MCF 10A (cell line): Measurements from ENCODE around the gene KCNQ5. TPM values are rescaled to one million over a fixed set of nuclear protein-coding genes. Genes with fewer than 3 reads are reported as not detected.
A peak's percentile ranks its signal among the peaks of the same experiment; 100 is the strongest.

Source experiments
- BruUV-seq: library from RNA; stranded (reverse); fragments of 400-500 nt; replicated peaks from 2 replicates; lab custom pipeline; 2021; lab: Mats Ljungman, UMichigan
- CTCF ChIA-PET: fragments of 300-600 bp; sonication (Branson Sonifier 250); formaldehyde crosslinking; extraction: SDS; loops from one replicate; lab custom pipeline; 2021; ENCODE audit warnings: antibody characterized with exemption, inconsistent platforms; lab: Yijun Ruan, JAX
- POLR2A ChIA-PET: fragments of 300-600, 350-650 bp; sonication (Branson Sonifier 250); formaldehyde crosslinking; extraction: SDS; loops from one replicate; lab custom pipeline; 2020; ENCODE audit warnings: antibody characterized with exemption, inconsistent platforms; lab: Yijun Ruan, JAX
- DNase-seq: peaks from one replicate; pipeline ENCODE4 v3.0.0-alpha.2; 2018; ENCODE audit not compliant: unreplicated experiment
- H3K27ac Mint-ChIP-seq: one replicate; pipeline ENCODE4 v1.8.0; 2022; ENCODE audit warnings: mild to moderate bottlenecking, low read depth, mixed read lengths; ENCODE audit not compliant: unreplicated experiment
- H3K27me3 Mint-ChIP-seq: one replicate; pipeline ENCODE4 v1.8.0; 2022; ENCODE audit warnings: mixed read lengths; ENCODE audit not compliant: insufficient read depth, unreplicated experiment
- H3K36me3 Mint-ChIP-seq: one replicate; pipeline ENCODE4 v1.8.0; 2022; ENCODE audit warnings: mild to moderate bottlenecking, moderate library complexity, mixed read lengths; ENCODE audit not compliant: insufficient read depth, unreplicated experiment
- H3K4me1 Mint-ChIP-seq: one replicate; pipeline ENCODE4 v1.8.0; 2022; ENCODE audit warnings: mixed read lengths; ENCODE audit not compliant: insufficient read depth, unreplicated experiment
- H3K4me3 Mint-ChIP-seq: one replicate; pipeline ENCODE4 v1.8.0; 2022; ENCODE audit warnings: mild to moderate bottlenecking, moderate library complexity, mixed read lengths; ENCODE audit not compliant: unreplicated experiment
- H3K9me3 Mint-ChIP-seq: one replicate; pipeline ENCODE4 v1.8.0; 2022; ENCODE audit warnings: mixed read lengths; ENCODE audit not compliant: unreplicated experiment
- intact Hi-C: fragments of 100-400 bp; cut with micrococcal nuclease; formaldehyde crosslinking; loops from 2 replicates; pipeline ENCODE4 v1.14.1; 2022
- total RNA-seq: library from RNA; stranded (reverse); gene quantifications from 2 replicates; pipeline ENCODE4 v1.2.3, GENCODE V29; 2022
- TF ChIP-seq, protein P1 (sequence below): fragments of 200-600 bp; IDR thresholded peaks from one replicate; pipeline ENCODE4 v1.8.0; 2022; ENCODE audit warnings: antibody characterized with exemption, mild to moderate bottlenecking; ENCODE audit not compliant: unreplicated experiment

Gene KCNQ5
- total RNA-seq, 1 experiment from 2014 or later = 10.3 TPM

DNA sequence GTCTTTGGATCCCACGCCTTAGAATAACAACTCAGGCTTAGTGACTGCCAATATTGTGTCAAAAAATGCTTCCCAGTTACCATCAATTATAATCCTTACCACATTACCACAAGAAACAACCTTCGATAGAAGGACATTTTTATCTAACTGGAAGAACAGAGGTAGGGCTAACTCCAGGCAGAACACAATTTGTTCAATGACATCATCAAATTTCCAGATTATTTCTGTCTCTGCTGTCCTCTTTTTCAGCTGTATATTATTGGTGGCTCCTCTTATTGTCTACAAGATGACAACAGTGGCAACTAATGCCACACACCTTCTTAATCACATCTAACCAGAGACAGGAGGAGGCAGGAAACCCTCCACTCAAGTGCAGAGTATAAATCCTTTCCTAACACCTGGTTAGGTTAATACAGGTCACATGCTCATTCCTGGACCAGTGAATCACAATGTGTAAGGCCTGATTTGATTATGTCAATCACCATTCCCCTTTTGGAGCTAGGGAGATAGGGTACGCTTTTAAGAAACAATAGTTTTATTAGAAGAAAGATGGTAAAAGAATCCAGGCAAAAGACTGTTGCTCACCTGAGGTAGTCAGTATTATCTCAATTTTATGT, 585.5 kb downstream of the KCNQ5 start:
- POLR2A ChIA-PET = no interaction called here
- H3K36me3 Mint-ChIP-seq = no peaks in the 10 kb centered on the region

DNA sequence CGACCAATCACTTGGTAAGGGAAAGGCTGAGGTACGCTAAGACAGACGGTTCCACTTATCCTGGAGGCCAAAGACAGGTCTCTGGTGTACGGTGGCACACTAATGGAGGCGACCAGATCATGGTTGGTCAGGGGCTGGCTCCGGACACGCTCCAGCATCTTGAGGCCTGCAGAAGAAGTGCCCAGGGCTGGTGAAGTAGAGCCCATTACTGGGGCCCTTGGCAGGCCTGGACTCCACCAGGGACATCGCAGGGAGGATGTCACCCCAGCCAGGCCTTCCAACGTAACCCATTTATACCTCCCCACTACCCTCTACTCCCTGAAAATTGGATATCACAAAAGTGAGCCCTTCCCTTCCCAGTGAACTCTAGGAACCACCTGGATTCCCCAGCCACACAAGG, 587.3 kb downstream of the KCNQ5 start:
- DNase-seq = no peak
- H3K27me3 Mint-ChIP-seq = no peaks in the 10 kb centered on the region
- no peak overlapping the region for H3K27ac Mint-ChIP-seq
- peaks cover 6% of the 10 kb centered on the region for H3K4me1 Mint-ChIP-seq
- TF ChIP-seq, protein P1, sequence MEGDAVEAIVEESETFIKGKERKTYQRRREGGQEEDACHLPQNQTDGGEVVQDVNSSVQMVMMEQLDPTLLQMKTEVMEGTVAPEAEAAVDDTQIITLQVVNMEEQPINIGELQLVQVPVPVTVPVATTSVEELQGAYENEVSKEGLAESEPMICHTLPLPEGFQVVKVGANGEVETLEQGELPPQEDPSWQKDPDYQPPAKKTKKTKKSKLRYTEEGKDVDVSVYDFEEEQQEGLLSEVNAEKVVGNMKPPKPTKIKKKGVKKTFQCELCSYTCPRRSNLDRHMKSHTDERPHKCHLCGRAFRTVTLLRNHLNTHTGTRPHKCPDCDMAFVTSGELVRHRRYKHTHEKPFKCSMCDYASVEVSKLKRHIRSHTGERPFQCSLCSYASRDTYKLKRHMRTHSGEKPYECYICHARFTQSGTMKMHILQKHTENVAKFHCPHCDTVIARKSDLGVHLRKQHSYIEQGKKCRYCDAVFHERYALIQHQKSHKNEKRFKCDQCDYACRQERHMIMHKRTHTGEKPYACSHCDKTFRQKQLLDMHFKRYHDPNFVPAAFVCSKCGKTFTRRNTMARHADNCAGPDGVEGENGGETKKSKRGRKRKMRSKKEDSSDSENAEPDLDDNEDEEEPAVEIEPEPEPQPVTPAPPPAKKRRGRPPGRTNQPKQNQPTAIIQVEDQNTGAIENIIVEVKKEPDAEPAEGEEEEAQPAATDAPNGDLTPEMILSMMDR = no peak
- ChIA-PET POLR2A (no interaction called here), CTCF (no interaction called here)
- intact Hi-C loops = no loop called here
- H3K9me3 Mint-ChIP-seq = no peaks in the 10 kb centered on the region
- no peaks in the 10 kb centered on the region for H3K36me3 Mint-ChIP-seq
- no TSS peak for BruUV-seq
- no peak overlapping the region for H3K4me3 Mint-ChIP-seq

More for the DNA sequence above, 585.5 kb downstream of the KCNQ5 start:
- Mint-ChIP-seq H3K9me3 (no peaks in the 10 kb centered on the region), H3K27ac (no peak overlapping the region), H3K27me3 (no peaks in the 10 kb centered on the region), H3K4me3 (no peak overlapping the region), H3K4me1 (peaks cover 6% of the 10 kb centered on the region)
- CTCF ChIA-PET = no interaction called here
- intact Hi-C loops = no loop called here
- BruUV-seq = no TSS peak
- peak; percentile 3 for DNase-seq
- TF ChIP-seq, protein P1 = no peak

DNA sequence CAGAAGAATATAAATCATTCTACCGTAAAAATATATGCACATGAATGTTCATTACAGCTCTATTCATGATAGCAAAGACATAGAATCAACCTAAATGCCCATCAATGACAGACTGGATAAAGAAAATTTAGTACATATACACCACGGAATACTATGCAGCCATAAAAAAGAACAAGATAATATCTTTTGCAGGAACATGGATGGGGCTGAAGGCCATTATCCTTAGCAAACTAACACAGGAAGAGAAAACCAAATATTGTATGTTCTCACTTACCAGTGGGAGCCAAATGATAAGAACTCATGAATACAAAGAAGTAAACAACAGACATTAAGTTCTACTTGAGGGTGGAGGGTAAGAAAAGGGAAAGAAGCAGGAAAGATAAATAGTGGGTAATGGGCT, 595.0 kb downstream of the KCNQ5 start:
- intact Hi-C loops = no loop called here
- TF ChIP-seq, protein P1 = no peak
- POLR2A ChIA-PET = interaction anchor here (0.7 kb wide), 1 partner anchor 392 kb away, joined by 3 read pairs; no protein-coding TSS in a partner anchor
- Mint-ChIP-seq H3K9me3 (no peaks in the 10 kb centered on the region), H3K4me3 (no peak overlapping the region), H3K27me3 (no peaks in the 10 kb centered on the region), H3K27ac (no peak overlapping the region), H3K4me1 (no peaks in the 10 kb centered on the region), H3K36me3 (no peaks in the 10 kb centered on the region)
- no peak for DNase-seq
- no TSS peak for BruUV-seq
- CTCF ChIA-PET = interaction anchor here (0.7 to 1.1 kb wide), 2 partner anchors 48 to 195 kb away, joined by 3 read pairs; no protein-coding TSS in a partner anchor

DNA sequence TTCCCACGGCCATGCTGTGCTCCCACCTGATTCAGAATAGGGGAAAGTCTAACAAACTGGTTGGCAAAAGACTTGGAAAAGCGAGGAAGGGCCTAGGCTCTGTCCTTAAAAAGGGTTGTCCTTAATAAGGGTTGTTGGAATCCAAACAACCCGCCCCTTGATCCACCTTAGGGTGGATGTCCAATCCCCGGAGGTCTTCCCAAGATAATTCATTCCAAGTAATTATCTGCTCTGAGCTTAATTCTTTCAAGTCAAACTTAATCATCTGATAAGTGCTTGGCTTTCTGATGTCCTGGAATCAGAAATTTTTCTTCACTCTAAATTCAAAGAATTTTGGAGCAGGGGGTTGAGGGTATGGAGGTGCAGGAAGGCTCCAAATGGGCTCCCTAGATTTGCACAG, 603.5 kb downstream of the KCNQ5 start, which contains the start of gene KHDC1L:
TSS of gene KHDC1L (minus strand) at position 101 of the 400 bp plus-strand sequence. CDS start at position 13, 88 bp downstream.
- H3K36me3 Mint-ChIP-seq = no peaks in the 10 kb centered on the region
- TF ChIP-seq, protein P1 = no peak
- BruUV-seq = no TSS peak
- peaks cover 6% of the 10 kb centered on the region for H3K4me1 Mint-ChIP-seq
- H3K4me3 Mint-ChIP-seq = no peak within 1 kb of the TSS
- intact Hi-C loops = no loop called here
- ChIA-PET POLR2A (no interaction called here), CTCF (no interaction called here)
- DNase-seq = no peak
- no peaks in the 10 kb centered on the region for H3K27me3 Mint-ChIP-seq
- no peaks in the 10 kb centered on the region for H3K9me3 Mint-ChIP-seq
- H3K27ac Mint-ChIP-seq = no peak within 1 kb of the TSS
